ENCODE data around the gene AKAP6.

GRCh38 chr14:32770422-32770821 is 441.3 kb downstream of the AKAP6 start:
- TF ChIP-seq EP300 (IDR thresholded peaks at IDR 0.05; ENCODE audit: borderline replicate concordance in 1 of 2, control insufficient read depth in 1 of 2, low read depth in 2 of 2, low read length in 2 of 2), result no peak
- TF ChIP-seq PML (IDR thresholded peaks at IDR 0.05; ENCODE audit: low read length), result no peak
- no peak for TF ChIP-seq HDAC2 (IDR thresholded peaks at IDR 0.05)
- TF ChIP-seq PRDM15 (CRISPR knock-in tag; IDR thresholded peaks at IDR 0.05), result no peak
- TF ChIP-seq RAD21 (IDR thresholded peaks at IDR 0.05; ENCODE audit: insufficient read depth, low read depth, low read length), result no peak
- no peak for TF ChIP-seq JUNB (IDR thresholded peaks at IDR 0.05)
- TF ChIP-seq REST (IDR thresholded peaks at IDR 0.05; ENCODE audit: low read depth, low read length), result no peak
- TF ChIP-seq CEBPB (IDR thresholded peaks at IDR 0.05; ENCODE audit: borderline replicate concordance in 1 of 2, low read depth in 2 of 2, low read length in 2 of 2), result no peak
